GM23248 (cell line): ENCODE measurements around the gene MED6. TPM values are rescaled to one million over a fixed set of nuclear protein-coding genes. Genes with fewer than 3 reads are reported as not detected.

ENCODE experiments used
- DNase-seq: peaks from one replicate; pipeline ENCODE4 v3.0.0-alpha.2; 2015
- H2AFZ ChIP-seq: fragments of 200-600 bp; sonication (generic); 2 replicates; pipeline ENCODE4 v1.6.1; 2016; ENCODE audit warnings: antibody characterized with exemption
- H3F3A ChIP-seq: fragments of 200-600 bp; sonication (generic); 2 replicates; pipeline ENCODE4 v1.6.1; 2016; ENCODE audit warnings: mild to moderate bottlenecking, antibody characterized with exemption, mixed run types; ENCODE audit not compliant: insufficient read depth
- H3K27ac ChIP-seq: fragments of 200-600 bp; sonication (generic); 2 replicates; pipeline ENCODE4 v1.5.1; 2016; ENCODE audit warnings: mild to moderate bottlenecking
- H3K27me3 ChIP-seq: fragments of 200-600 bp; sonication (generic); replicated peaks from 2 replicates; pipeline ENCODE4 v1.6.1; 2016; ENCODE audit warnings: mild to moderate bottlenecking; ENCODE audit not compliant: insufficient read depth
- H3K36me3 ChIP-seq: fragments of 200-600 bp; sonication (generic); 2 replicates; pipeline ENCODE4 v1.6.1; 2016; ENCODE audit warnings: low read depth, mild to moderate bottlenecking
- H3K4me1 ChIP-seq: fragments of 200-600 bp; sonication (generic); 2 replicates; pipeline ENCODE4 v1.6.1; 2016; ENCODE audit warnings: mild to moderate bottlenecking; ENCODE audit not compliant: insufficient read depth
- H3K4me2 ChIP-seq: fragments of 200-600 bp; sonication (generic); one replicate; pipeline ENCODE4 v1.6.1; 2016; ENCODE audit warnings: mild to moderate bottlenecking; ENCODE audit not compliant: unreplicated experiment
- H3K4me3 ChIP-seq: fragments of 200-600 bp; sonication (generic); 2 replicates; pipeline ENCODE4 v1.5.1; 2016; ENCODE audit warnings: mild to moderate bottlenecking
- H3K79me2 ChIP-seq: fragments of 200-600 bp; sonication (generic); 2 replicates; pipeline ENCODE4 v1.6.1; 2016; ENCODE audit warnings: mild to moderate bottlenecking; ENCODE audit not compliant: insufficient read depth
- H3K9ac ChIP-seq: fragments of 200-600 bp; sonication (generic); 2 replicates; pipeline ENCODE4 v1.6.1; 2016; ENCODE audit warnings: mild to moderate bottlenecking
- H3K9me2 ChIP-seq: fragments of 200-600 bp; sonication (generic); 2 replicates; pipeline ENCODE4 v1.6.1; 2016; ENCODE audit warnings: mixed run types, mild to moderate bottlenecking, moderate library complexity; ENCODE audit not compliant: insufficient read depth
- H3K9me3 ChIP-seq: fragments of 200-600 bp; sonication (generic); one replicate; pipeline ENCODE4 v1.6.1; 2017; ENCODE audit warnings: low read depth
- H4K20me1 ChIP-seq: fragments of 200-600 bp; sonication (generic); 2 replicates; pipeline ENCODE4 v1.6.0; 2016; ENCODE audit not compliant: insufficient read depth
- EZH2 ChIP-seq: fragments of 200-600 bp; sonication (generic); IDR thresholded peaks from 2 replicates; pipeline ENCODE4 v1.6.1; 2018; ENCODE audit warnings: antibody characterized with exemption, mild to moderate bottlenecking; ENCODE audit not compliant: insufficient read depth, poor library complexity, severe bottlenecking
- EZH2phosphoT487 ChIP-seq: fragments of 200-600 bp; sonication (generic); IDR thresholded peaks from 2 replicates; pipeline ENCODE4 v1.6.1; 2018; ENCODE audit warnings: antibody characterized with exemption, moderate library complexity, mild to moderate bottlenecking, low read depth; ENCODE audit not compliant: insufficient read depth
- WGBS, 2 experiments: methylation state at CpG; one replicate each; pipeline ENCODE4 v1.1.6; 2015 to 2017; ENCODE audit warnings: low lambda C conversion rate in 2 of 2, low coverage in 1 of 2; ENCODE audit errors: missing lambda C conversion rate in 2 of 2; 5-methylcytosine and 5-hydroxymethylcytosine counted together
- in situ Hi-C: fragments of 300-500 bp; cut with MboI; formaldehyde crosslinking; loops from 2 replicates; pipeline ENCODE4 v1.15.0; 2020
- polyA plus RNA-seq: library from polyadenylated mRNA; unstranded; fragments of >200 nt; fragmentation: Nextera tagmentation; extraction: Ambion mirVana; gene quantifications from 2 replicates; pipeline ENCODE4 v1.2.1, GENCODE V29; 2016
- small RNA-seq: library from RNA; depleted of rRNA; stranded (forward); fragments of <200 nt; gene quantifications from one replicate; pipeline ENCODE3, GENCODE V24; 2014; ENCODE audit warnings: low read depth, low replicate concordance
- total RNA-seq: library from RNA; depleted of rRNA; stranded (reverse); fragments of >200 nt; shearing (Covaris generic); gene quantifications from 2 replicates; pipeline ENCODE4 v1.2.3, GENCODE V29; 2014; rRNA removed

Gene MED6
- total and polyA plus RNA-seq, 2 experiments from 2014 or later, result 20.5 to 31.6 TPM

- WGBS, 2 experiments, result 67 to 85% methylated on average over 1 of the region's 1 CpG
- no peaks in the 10 kb centered on the region for H3K4me1 ChIP-seq
- no peaks in the 10 kb centered on the region for H4K20me1 ChIP-seq
Observed at GRCh38 chr14:70536830-70537229, 63.6 kb downstream of the MED6 start.

GRCh38 chr14:70534904-70535303 lies 65.6 kb downstream of the MED6 start, which contains the start of gene ADAM20:
Gene ADAM20 (minus strand): TSS chr14:70535004. CDS start chr14:70524757, 10,247 bp downstream.
- Histone ChIP-seq H3K27ac (no peak within 1 kb of the TSS), H3K9me3 (no peaks in the 10 kb centered on the region), H3F3A (no peaks in the 10 kb centered on the region), H3K27me3 (no peaks in the 10 kb centered on the region), H3K4me2 (no peak within 1 kb of the TSS), H3K4me3 (no peak within 1 kb of the TSS), H3K79me2 (no peaks in the 10 kb centered on the region), H3K9me2 (no peaks in the 10 kb centered on the region), H3K4me1 (no peaks in the 10 kb centered on the region), H3K9ac (no peak within 1 kb of the TSS), H2AFZ (no peak within 1 kb of the TSS), H4K20me1 (0 out of 2 replicates have a peak, but pooled peaks cover 5% of the 10 kb centered on the region), H3K36me3 (no peaks in the 10 kb centered on the region)
- DNase-seq, result no peak
- in situ Hi-C loops, result no loop called here
- no peak for TF ChIP-seq EZH2phosphoT487
- TF ChIP-seq EZH2, result no peak

More at GRCh38 chr14:70536830-70537229, 63.6 kb downstream of the MED6 start:
- Histone ChIP-seq H3K9me3 (no peaks in the 10 kb centered on the region), H3K4me2 (no peak overlapping the region), H3K9me2 (no peaks in the 10 kb centered on the region), H3F3A (no peaks in the 10 kb centered on the region), H3K79me2 (no peaks in the 10 kb centered on the region), H3K27me3 (no peaks in the 10 kb centered on the region), H3K9ac (no peak overlapping the region), H3K4me3 (no peak overlapping the region), H3K36me3 (no peaks in the 10 kb centered on the region), H2AFZ (no peak overlapping the region), H3K27ac (no peak overlapping the region)
- in situ Hi-C loops, result no loop called here
- TF ChIP-seq EZH2 (no peak), EZH2phosphoT487 (no peak)
- DNase-seq, result no peak

Small RNA genes lying within 50 kb of the gene (small RNA-seq; reads per million reads assigned to genes)
- gene RN7SL77P, result not detected

Other genes with a start within 250 kb of the MED6 start
- gene COX16, start 241.0 kb downstream of the MED6 start, total RNA-seq, result 21.9 and 38.7 TPM in 2 replicates
- gene COX16, start 241.0 kb downstream of the MED6 start, polyA plus RNA-seq, result 110 and 114 TPM in 2 replicates
- 12.2 and 13.3 TPM in 2 replicates for gene SYNJ2BP, start 183.6 kb downstream of the MED6 start, total RNA-seq
- 22.1 and 27.1 TPM in 2 replicates for gene SYNJ2BP, start 183.6 kb downstream of the MED6 start, polyA plus RNA-seq
- gene ADAM21, start 148.5 kb downstream of the MED6 start, total RNA-seq, result 0.97 TPM in 1 of 2 replicates, not detected in the other
- gene ADAM21, start 148.5 kb downstream of the MED6 start, polyA plus RNA-seq, result 0.13 and 0.20 TPM in 2 replicates
- gene ADAM20, start 65.7 kb downstream of the MED6 start, total RNA-seq, result under 0.01 and 0.54 TPM in 2 replicates
- gene ADAM20, start 65.7 kb downstream of the MED6 start, polyA plus RNA-seq, result 0.06 TPM in 1 of 2 replicates, not detected in the other
- gene TTC9, start 41.3 kb upstream of the MED6 start, total RNA-seq, result not detected in 2 replicates
- not detected in 2 replicates for gene TTC9, start 41.3 kb upstream of the MED6 start, polyA plus RNA-seq
- gene MAP3K9, start 208.9 kb upstream of the MED6 start, total RNA-seq, result not detected in 2 replicates
- gene MAP3K9, start 208.9 kb upstream of the MED6 start, polyA plus RNA-seq, result 0.05 TPM in 1 of 2 replicates, not detected in the other